K562 (cell line): ENCODE measurements around the gene MDC1. TPM values are rescaled to one million over a fixed set of nuclear protein-coding genes. Genes with fewer than 3 reads are reported as not detected.

Source experiments
- ATAC-seq: fragments of 200-7000 bp; cut with Tn5 transposase; 3 replicates; pipeline ENCODE4 v1.9.1; 2020; ENCODE audit warnings: moderate library complexity
- BruUV-seq: library from RNA; stranded (reverse); fragments of 400-500 nt; replicated peaks from 2 replicates; lab custom pipeline; 2021; lab: Mats Ljungman, UMichigan
- CTCF ChIA-PET: fragments of 300-600 bp; formaldehyde crosslinking; extraction: SDS; loops from one replicate; lab custom pipeline; 2021; ENCODE audit warnings: low intra/inter-chr PET ratio; lab: Yijun Ruan, JAX
- POLR2A ChIA-PET: fragments of 300-600, 350-650 bp; sonication (Branson Sonifier 250); formaldehyde crosslinking; extraction: SDS; loops from one replicate; lab custom pipeline; 2021; ENCODE audit warnings: antibody characterized with exemption, inconsistent platforms; lab: Yijun Ruan, JAX
- DNase-seq, 4 experiments: peaks; one replicate each; pipeline versions ENCODE4 v3.0.0 to v3.0.0-alpha.2; 2011 to 2018; ENCODE audit warnings: low spot score in 3 of 4, mixed read lengths in 3 of 4; ENCODE audit errors: extremely low read depth in 1 of 4
- FAIRE-seq: peaks from 2 replicates; lab custom pipeline; 2011; peaks lifted over from hg19 to GRCh38; lab: Jason Lieb, UNC
- H2AFZ ChIP-seq: 2 replicates; pipeline ENCODE4 v1.6.0; 2011; ENCODE audit warnings: low read depth, low read length, control low read depth, inconsistent platforms
- H3K27ac ChIP-seq: fragments of 200-600 bp; 3 replicates; pipeline ENCODE4 v1.8.0; 2011; ENCODE audit warnings: low read depth, mild to moderate bottlenecking, control low read depth, inconsistent platforms, low read length, moderate library complexity, mixed read lengths; ENCODE audit errors: extremely low read depth
- H3K27me3 ChIP-seq, 2 experiments: fragments of 300-600 bp in 1 of 2; 2 replicates in 1 of 2; 3 replicates in 1 of 2; pipeline versions ENCODE4 v1.6.0 to v1.8.0; 2011; ENCODE audit warnings: inconsistent platforms in 2 of 2, low read length in 2 of 2, mild to moderate bottlenecking in 1 of 2, mixed read lengths in 1 of 2, moderate library complexity in 1 of 2; ENCODE audit not compliant: control insufficient read depth in 2 of 2, insufficient read depth in 2 of 2
- H3K36me3 ChIP-seq: fragments of 300-600 bp; 3 replicates; pipeline ENCODE4 v1.8.0; 2011; ENCODE audit warnings: mild to moderate bottlenecking, low read length, inconsistent platforms; ENCODE audit not compliant: control insufficient read depth, insufficient read depth
- H3K4me1 ChIP-seq, 2 experiments: fragments of 200-600 bp in 1 of 2; replicated peaks in 1 of 2; 2 replicates in 1 of 2; 3 replicates in 1 of 2; pipeline versions ENCODE4 v1.5.1 to v1.8.0; 2011; ENCODE audit warnings: inconsistent platforms in 2 of 2, low read length in 2 of 2, mild to moderate bottlenecking in 1 of 2, mixed read lengths in 1 of 2, moderate library complexity in 1 of 2; ENCODE audit not compliant: control insufficient read depth in 2 of 2, insufficient read depth in 2 of 2
- H3K4me2 ChIP-seq: 2 replicates; pipeline ENCODE4 v1.6.1; 2011; ENCODE audit warnings: low read length, control low read depth, inconsistent platforms, mixed read lengths; ENCODE audit not compliant: insufficient read depth
- H3K4me3 ChIP-seq: fragments of 200-600 bp; sonication (generic), shearing (Covaris generic); 2 replicates; pipeline ENCODE4 v1.5.1; 2016; ENCODE audit warnings: control low read depth, inconsistent platforms
- H3K79me2 ChIP-seq: fragments of 200-600 bp; 3 replicates; pipeline ENCODE4 v1.8.0; 2011; ENCODE audit warnings: low read length, inconsistent platforms; ENCODE audit not compliant: control insufficient read depth, insufficient read depth
- H3K9ac ChIP-seq, 2 experiments: 2 replicates each; pipeline versions ENCODE4 v1.6.0 to v1.6.1; 2011; ENCODE audit warnings: low read depth in 2 of 2, low read length in 2 of 2, control low read depth in 1 of 2, inconsistent platforms in 1 of 2, mild to moderate bottlenecking in 1 of 2, mixed read lengths in 1 of 2; ENCODE audit not compliant: insufficient read depth in 1 of 2
- H3K9me1 ChIP-seq: one replicate; pipeline ENCODE4 v1.6.0; 2011; ENCODE audit warnings: inconsistent platforms, mild to moderate bottlenecking, low read length, moderate library complexity; ENCODE audit not compliant: control insufficient read depth, insufficient read depth
- H3K9me3 ChIP-seq: replicated peaks from 2 replicates; pipeline ENCODE4 v1.5.1; 2011; ENCODE audit warnings: low read depth, low read length, inconsistent platforms; ENCODE audit not compliant: control insufficient read depth, insufficient read depth
- H4K20me1 ChIP-seq: replicated peaks from 2 replicates; pipeline ENCODE4 v1.6.1; 2011; ENCODE audit warnings: low read length, inconsistent platforms, mixed read lengths; ENCODE audit not compliant: control insufficient read depth, insufficient read depth
- FOXA1 ChIP-seq: fragments of 450-650 bp; IDR thresholded peaks from 2 replicates; pipeline ENCODE4 v1.6.1; 2016; ENCODE audit warnings: mild to moderate bottlenecking, borderline replicate concordance
- GATAD2B ChIP-seq: fragments of 450-650 bp; IDR thresholded peaks from 2 replicates; pipeline ENCODE4 v1.6.1; 2017; ENCODE audit warnings: mild to moderate bottlenecking, borderline replicate concordance
- KDM5B ChIP-seq: fragments of 200-600 bp; sonication (generic); IDR thresholded peaks from 2 replicates; pipeline ENCODE4 v1.6.1; 2012; ENCODE audit warnings: low read depth, mild to moderate bottlenecking, moderate library complexity, low read length, control low read depth, inconsistent platforms; ENCODE audit not compliant: insufficient replicate concordance
- PML ChIP-seq: IDR thresholded peaks from 2 replicates; pipeline ENCODE4 v1.6.1; 2012; ENCODE audit warnings: low read length, inconsistent platforms
- PRDM10 ChIP-seq: fragments of 450-650 bp; IDR thresholded peaks from 2 replicates; pipeline ENCODE4 v1.6.1; 2018; ENCODE audit not compliant: partially characterized antibody
- RFX7 ChIP-seq: fragments of 250-450 bp; sonication (Bioruptor Pico); IDR thresholded peaks from 2 replicates; pipeline ENCODE4 v1.5.1; 2021; ENCODE audit warnings: mild to moderate bottlenecking
- RREB1 ChIP-seq: fragments of 250-450 bp; sonication (Bioruptor Pico); IDR thresholded peaks from 2 replicates; pipeline ENCODE4 v1.4.0; 2020
- TEAD4 ChIP-seq, 2 experiments: sonication (generic) in 1 of 2; formaldehyde crosslinking in 1 of 2; IDR thresholded peaks; 2 replicates each; pipeline versions ENCODE4 v1.6.1 to v1.8.0; 2012 to 2022; ENCODE audit warnings: borderline replicate concordance in 1 of 2, inconsistent platforms in 1 of 2, low read length in 1 of 2, mild to moderate bottlenecking in 1 of 2, missing genetic modification reagents in 1 of 2
- ZNF12 ChIP-seq: sonication (generic); formaldehyde crosslinking; IDR thresholded peaks from 2 replicates; pipeline ENCODE4 v1.4.0; 2020; ENCODE audit warnings: mild to moderate bottlenecking, missing genetic modification reagents
- WGBS: fragments of 100-300 bp; shearing (Covaris generic); methylation state at CpG from one replicate; pipeline ENCODE4 v1.1.6; 2016; ENCODE audit warnings: low coverage, mixed read lengths; ENCODE audit not compliant: insufficient coverage; ENCODE audit errors: missing lambda C conversion rate; 5-methylcytosine and 5-hydroxymethylcytosine counted together
- in situ Hi-C: fragments of 300-500 bp; cut with MboI; formaldehyde crosslinking; loops from 4 replicates; pipeline ENCODE4 v1.15.0; 2018; ENCODE audit warnings: inconsistent platforms, mixed read lengths
- intact Hi-C: fragments of 100-400 bp; cut with micrococcal nuclease; formaldehyde crosslinking; loops from 2 replicates; pipeline ENCODE4 v1.14.2; 2022
- polyA plus RNA-seq, 8 experiments: library from polyadenylated mRNA; depleted of rRNA in 4 of 8; stranded (reverse) in 5 of 8; unstranded in 3 of 8; fragments of >200 nt; fragmentation: Nextera tagmentation in 2 of 8; fragmentation: Illumina TruSeq in 1 of 8; extraction: Ambion mirVana in 2 of 8; extraction: Trizol in 1 of 8; gene quantifications; 2 replicates each; pipeline versions ENCODE4 v1.2.1 to v1.2.3, GENCODE V29; 2011 to 2014; ENCODE audit warnings: inconsistent platforms in 1 of 8, missing spikeins in 1 of 8
- total RNA-seq, 7 experiments: library from RNA; depleted of rRNA in 6 of 7; stranded (reverse); fragments of >200 nt in 6 of 7; fragmentation: Illumina TruSeq in 2 of 7; extraction: Trizol in 2 of 7; gene quantifications; 2 replicates each; pipeline versions ENCODE4 v1.2.1 to v1.2.3, GENCODE V29; 2011 to 2021; ENCODE audit warnings: low replicate concordance in 1 of 7

The MDC1 gene
- total and polyA plus RNA-seq, 9 of the 15 experiments (the other 6 are each of a cell fraction or from before 2014, with no cell fraction given) = 8.2 to 114 (median 20.0) TPM

GRCh38 chr6:30724906-30725667 is 8.0 kb upstream of the MDC1 start:
- H2AFZ ChIP-seq = no peak overlapping the region
- peaks cover 59% of the 10 kb centered on the region for H3K79me2 ChIP-seq
- peaks cover 44% of the 10 kb centered on the region for H4K20me1 ChIP-seq
- ChIA-PET POLR2A (interaction anchor here (0.6 to 27.1 kb wide), 11 partner anchors 11 to 189 kb away, joined by 3 to 524 read pairs (median 3); partner anchors contain the start of genes FLOT1 and NRM), CTCF (interaction anchor here (0.6 to 1.4 kb wide), 2 partner anchors 16 to 46 kb away, joined by 3 to 6 read pairs; no protein-coding TSS in a partner anchor)
- no peak overlapping the region; the same call in 2 of the 3 replicates for H3K27ac ChIP-seq
- no peak overlapping the region for H3K4me2 ChIP-seq
- H3K4me3 ChIP-seq = no peak overlapping the region
- peak in 1 of 4 experiments; percentile 50 for DNase-seq
- WGBS = 47% methylated on average over 6 of the region's 6 CpGs
- H3K27me3 ChIP-seq = no peaks in the 10 kb centered on the region
- H3K9me1 ChIP-seq = peaks cover 4% of the 10 kb centered on the region
- H3K36me3 ChIP-seq = peaks cover 74% of the 10 kb centered on the region
- no peak for FAIRE-seq
- intact Hi-C loops = no loop called here
- peaks cover 14 to 18% of the 10 kb centered on the region in 2 experiments; a peak in 4 of 5 replicates for H3K4me1 ChIP-seq
- in situ Hi-C loops = loop anchor here (5.0 to 10.0 kb wide), 2 partner anchors 50 to 243 kb away; partner anchors contain the start of gene DHX16
- no peaks in the 10 kb centered on the region for H3K9me3 ChIP-seq
- H3K9ac ChIP-seq = no peak overlapping the region
- no TSS peak for BruUV-seq
- peak; percentile 0 for ATAC-seq
- TF ChIP-seq FOXA1 (no peak), RFX7 (peak; percentile 64; the same call in 1 of the 2 replicates), KDM5B (peak; percentile 35), PRDM10 (peak; percentile 71), RREB1 (CRISPR knock-in tag) (no peak), GATAD2B (no peak), TEAD4 (IDR thresholded peaks at IDR 0.05; ENCODE audit: low read length) (peak; percentile 36; the same call in 1 of the 2 replicates), TEAD4 (CRISPR knock-in tag; IDR thresholded peaks at IDR 0.05; ENCODE audit: borderline replicate concordance) (no peak), ZNF12 (CRISPR knock-in tag) (no peak), PML (peak; percentile 32; the same call in 1 of the 2 replicates)
